NCI-H1417 treated with DMSO at 0.1 percent for 48 hours (cell line): ENCODE measurements around the gene CIB2.
A peak's percentile ranks its signal among the peaks of the same experiment; 100 is the strongest.

Experiments used
- DNase-seq: peaks from one replicate; lab custom pipeline; 2025; lab: John Stamatoyannopoulos, UW

Gene CIB2

DNA sequence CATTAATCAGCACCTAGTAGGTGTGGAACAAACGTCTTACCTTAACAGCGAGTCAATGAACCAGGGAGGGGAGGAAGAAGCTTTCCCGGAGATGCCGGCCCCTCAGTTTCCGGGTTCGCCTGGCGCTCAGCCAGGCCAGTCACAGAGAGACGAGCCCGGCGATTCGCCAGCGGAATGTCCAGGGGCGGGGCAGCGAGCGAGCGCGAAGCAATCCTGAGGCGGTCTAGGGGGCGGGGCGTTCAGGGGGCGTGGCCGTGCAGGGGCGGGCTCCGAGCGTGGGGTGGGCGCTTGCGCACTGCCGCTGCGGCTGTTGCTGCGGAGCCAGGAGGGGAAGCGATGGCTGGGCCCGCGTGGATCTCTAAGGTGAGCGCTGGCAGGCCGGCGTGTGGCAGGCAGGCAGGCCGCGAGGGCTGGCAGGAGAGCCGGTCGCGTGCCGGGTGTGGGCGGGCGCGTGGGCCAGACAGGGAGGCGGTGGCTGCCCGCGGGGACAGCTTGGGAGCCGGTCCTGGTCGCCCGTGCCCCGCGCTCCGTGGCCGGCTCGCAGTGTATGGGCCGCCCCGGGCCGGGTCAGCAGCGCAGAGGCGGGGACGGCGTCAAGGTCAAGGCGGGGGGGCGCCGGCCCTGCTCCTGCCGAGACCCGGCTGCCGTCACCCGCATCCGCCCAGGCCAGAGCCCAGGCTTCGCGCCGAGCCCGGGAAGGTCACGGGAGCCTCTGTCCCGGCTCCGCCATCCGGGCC, 18.0 kb upstream of the CIB2 start, which contains the start of gene IDH3A:
IDH3A (plus strand) TSS at position 295 of the 737 bp plus-strand sequence; CDS start at position 337, 42 bp downstream.
- peak; percentile 95 for DNase-seq

GRCh38 chr15:78148392-78149067, 17.3 kb upstream of the CIB2 start:
- DNase-seq: no peak

DNA sequence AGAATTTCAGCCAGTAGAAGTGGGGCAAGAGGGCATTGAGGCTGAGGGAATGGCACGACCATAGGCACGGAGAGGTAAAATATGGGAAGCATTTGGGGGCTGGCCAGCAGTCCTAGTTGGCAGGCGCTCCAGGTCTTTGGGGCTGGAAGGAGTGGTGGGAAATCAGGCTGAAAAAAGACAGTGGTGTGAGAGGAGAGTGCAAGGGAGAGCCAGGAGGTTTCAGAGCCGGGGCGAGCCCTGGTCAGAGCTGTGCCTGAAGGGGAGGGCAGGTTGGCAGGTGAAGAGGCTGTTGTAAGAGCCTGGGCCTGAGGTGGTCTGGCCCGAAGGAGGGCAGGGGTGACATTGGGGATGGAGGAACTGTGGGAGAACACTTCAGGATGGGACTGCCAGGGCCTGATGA, 16.3 kb upstream of the CIB2 start:
- no peak for DNase-seq

GRCh38 chr15:78146425-78147154, 15.3 kb upstream of the CIB2 start:
- DNase-seq: no peak

DNA sequence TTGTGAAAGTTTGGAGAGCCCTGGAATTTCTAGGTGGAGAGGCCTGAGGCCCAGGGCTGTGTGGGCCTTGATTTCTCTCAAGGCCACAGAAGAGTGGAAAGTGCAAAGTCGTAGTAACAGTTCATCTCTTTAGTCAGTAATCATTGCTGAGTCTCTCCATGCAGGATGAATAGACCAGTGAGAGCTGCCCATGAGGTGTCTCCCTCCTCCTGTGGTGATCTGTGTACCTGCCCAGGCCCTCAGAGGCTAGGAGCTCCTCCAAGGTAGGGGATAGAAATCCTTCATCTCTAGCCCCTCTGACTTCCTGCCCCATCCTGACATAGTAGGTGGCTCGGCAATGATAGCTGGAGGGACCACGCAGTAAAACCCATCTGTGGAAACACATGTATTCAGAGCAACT, 11.1 kb upstream of the CIB2 start:
- no peak for DNase-seq

- DNase-seq: no peak
Observed at GRCh38 chr15:78140292-78140691, 9.0 kb upstream of the CIB2 start.

GRCh38 chr15:78139578-78139977, 8.3 kb upstream of the CIB2 start:
- no peak for DNase-seq

- DNase-seq: no peak
Observed at GRCh38 chr15:78133801-78134200, 2.6 kb upstream of the CIB2 start.

DNA sequence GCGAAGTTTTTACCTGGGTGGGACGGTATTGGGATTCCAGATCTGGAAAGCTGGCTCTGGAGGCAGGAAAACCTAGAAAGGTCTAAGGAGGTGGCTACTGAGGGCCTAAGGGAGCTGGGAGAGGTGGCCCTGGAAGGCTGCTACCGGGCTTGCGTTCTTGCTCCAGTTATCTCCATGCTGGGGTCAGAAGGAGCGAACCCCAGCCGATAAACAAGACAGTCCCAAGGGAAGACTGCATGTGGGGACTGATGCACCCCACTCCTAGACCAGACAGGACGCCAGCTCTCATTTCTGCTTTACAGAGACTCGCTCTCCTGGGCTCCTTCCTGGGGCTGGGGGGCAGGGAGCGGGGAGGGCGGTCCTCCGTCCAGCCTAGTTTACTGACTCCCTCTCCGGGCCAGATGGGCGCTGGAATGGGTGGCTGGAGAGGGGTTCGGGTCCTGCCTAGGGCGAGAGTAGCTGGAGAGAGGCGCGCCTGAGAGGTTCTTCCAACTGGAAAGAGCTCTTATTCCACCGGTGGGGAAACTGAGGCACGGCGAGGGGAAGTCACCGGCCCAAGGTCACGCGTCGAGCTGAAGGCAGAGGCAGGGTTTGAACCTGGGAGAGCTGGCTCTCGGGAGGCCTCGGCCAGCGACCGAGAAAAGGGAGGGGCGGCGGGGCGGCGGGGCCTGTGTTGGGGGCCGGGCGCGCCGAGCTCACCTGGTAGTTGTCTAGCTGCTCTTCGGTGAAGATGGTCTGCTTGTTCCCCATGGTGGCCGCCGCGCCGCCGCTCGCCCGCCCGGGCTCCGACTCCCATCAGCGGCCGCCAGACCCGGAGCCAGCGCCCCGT, 565 bp downstream of the CIB2 start:
- DNase-seq: no peak

- no peak for DNase-seq
Observed at GRCh38 chr15:78129751-78130287, 1.4 kb downstream of the CIB2 start.

GRCh38 chr15:78129077-78129750, 2.0 kb downstream of the CIB2 start:
- DNase-seq: no peak

DNA sequence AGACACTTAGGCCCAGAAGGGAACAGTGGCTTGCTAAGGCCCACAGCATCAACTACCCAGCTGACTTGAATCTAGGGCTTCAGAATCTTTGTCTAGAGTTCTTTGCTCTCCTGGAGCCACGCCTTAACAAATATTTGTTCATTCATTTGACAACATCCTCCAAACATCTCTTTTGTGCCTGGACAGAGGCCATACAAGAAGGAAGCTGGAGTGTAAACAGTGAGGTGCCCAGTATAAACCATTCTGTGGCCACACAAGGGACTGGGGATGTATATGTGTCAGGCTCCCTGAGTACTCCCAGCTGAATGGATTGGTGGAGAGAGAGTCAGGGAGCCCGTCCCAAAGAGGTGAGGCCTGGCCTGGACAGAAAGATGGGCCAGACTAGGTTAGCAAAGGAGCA, 3.4 kb downstream of the CIB2 start:
- DNase-seq: no peak

GRCh38 chr15:78125267-78125666, 6.0 kb downstream of the CIB2 start:
- no peak for DNase-seq

DNA sequence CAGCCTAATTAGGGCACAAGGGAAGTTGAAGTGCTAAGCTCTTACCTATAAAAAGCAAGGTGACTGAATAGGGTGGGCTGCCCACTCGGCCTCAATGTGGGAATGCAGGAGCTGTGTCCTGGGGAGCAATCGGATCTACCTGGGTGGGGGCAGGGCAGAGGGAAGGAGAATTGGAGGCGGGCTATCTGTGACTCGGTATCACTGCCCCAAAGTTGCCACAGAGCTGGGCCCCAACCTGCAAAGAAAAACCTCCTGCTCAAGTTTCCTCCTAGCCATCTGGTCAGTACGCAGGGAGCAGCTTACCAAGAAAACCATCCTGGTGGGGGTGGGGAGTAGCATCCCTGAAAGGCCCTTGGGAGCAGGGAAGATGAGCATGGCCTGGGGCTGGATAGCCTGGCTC, 10.7 kb downstream of the CIB2 start:
- DNase-seq: no peak

DNA sequence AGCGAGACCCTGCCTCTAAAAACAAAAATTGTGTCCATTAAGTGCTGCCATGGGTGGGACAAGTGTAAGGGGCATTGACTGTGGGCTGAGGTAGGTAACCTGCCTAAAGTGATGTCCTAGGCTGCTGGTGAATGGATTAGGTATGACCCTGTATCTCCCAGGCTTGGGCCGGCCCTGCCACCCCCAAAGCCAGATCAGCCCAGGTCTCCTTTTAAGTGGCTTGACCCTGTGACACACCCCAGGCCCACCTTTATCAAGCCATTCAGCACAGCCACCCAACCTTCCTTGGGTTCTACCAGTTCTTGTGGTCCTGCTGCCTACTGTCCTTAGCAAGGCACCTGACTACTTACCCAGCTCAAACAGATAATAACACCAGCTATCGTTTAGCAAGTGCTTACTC, 18.7 kb downstream of the CIB2 start:
- DNase-seq: no peak

DNA sequence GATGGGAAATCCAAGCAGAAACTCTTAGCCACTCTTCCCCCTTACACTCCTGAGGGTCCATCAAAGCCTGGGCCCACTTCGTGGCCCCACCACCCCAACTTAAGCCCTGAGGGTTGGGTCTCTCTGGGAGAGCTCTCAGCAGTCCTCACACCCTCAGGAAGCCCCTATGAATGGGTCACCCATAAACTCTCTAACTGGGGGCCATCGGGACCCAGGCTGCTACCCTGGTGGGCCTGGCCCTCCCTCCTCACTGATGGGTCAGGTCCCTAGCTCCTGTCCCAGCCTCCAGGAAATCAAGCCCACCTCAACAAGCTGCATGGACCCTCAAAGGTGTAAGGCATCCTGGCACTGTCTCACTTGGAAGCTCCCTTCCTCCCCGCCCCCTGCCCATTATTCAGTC, 19.5 kb downstream of the CIB2 start:
- no peak for DNase-seq

DNA sequence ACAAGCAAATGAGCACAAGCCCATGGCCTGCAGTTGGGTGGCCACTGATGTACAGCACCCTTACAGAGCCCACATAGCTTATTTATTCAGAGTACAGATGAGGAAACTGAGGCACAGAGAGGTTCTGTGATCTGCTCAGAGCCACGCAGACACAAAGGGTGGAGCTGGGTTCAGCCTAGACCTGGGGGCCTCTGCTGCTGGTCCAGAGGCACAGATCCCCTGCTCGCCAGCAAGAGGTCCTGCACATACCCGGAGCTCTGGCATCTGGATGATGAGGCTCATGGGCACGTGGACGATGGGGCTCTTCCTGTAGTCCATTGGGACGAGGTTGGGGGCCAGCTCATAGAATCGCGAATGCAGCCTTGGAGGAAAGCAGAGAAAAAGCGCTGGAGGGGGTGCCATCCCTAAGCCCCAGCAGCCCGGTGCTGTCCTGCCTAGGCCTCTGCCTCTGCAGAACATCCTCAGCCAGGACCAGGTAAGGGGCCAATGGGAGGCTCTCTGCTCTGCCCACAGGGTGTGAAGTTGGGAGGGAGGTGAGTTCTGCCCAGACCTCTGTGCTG, 20.2 kb downstream of the CIB2 start:
- DNase-seq: no peak

GRCh38 chr15:78110096-78110495, 21.1 kb downstream of the CIB2 start:
- DNase-seq: no peak

DNA sequence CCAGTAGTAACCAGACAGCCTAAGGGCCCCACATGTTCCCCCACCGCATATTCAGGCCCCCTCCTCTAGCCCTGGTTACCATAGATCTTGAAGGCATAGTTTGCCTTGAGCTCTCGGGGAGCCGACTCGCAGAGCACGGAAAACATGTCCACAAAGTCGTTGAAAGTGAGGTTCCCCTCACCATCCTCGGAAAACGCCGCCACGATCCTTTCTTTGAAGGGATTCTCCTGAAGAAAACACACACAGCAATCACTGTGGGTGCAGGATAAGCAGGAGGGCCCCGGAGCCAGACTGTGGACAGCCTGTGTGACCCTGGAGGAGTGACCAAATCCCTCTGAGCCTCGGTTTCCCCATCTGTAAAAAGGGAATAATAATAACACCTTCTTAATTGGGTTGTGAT, 22.1 kb downstream of the CIB2 start:
- no peak for DNase-seq

- DNase-seq: no peak
Observed at GRCh38 chr15:78108300-78109084, 22.8 kb downstream of the CIB2 start.
